NCI-H69 (cell line): ENCODE measurements around the gene VTCN1.

Source experiments
- DNase-seq: peaks from one replicate; lab custom pipeline; 2025; lab: John Stamatoyannopoulos, UW

The VTCN1 gene

DNA sequence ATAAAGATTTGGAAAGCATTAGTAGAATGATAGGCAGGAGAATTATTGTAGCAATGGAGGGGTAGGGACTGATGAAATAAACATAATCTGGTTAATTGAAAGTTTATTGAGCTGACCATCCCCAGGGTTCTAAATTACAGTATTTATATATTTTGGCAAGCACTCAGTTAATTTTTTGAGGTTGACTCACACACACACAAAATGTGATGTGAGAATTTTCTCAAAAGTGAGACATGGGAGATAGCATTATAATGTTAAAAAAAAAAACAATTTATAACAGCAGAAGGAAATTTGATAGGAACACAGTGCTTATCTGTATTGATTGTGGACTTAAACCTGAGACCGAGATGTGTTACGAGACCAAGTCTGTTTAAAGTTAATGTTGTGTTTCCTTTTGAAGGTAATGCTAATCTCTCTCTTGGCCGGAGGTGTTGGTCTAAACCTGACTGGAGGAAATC lies 113.7 kb downstream of the VTCN1 start:
- DNase-seq: peak; percentile 13

DNA sequence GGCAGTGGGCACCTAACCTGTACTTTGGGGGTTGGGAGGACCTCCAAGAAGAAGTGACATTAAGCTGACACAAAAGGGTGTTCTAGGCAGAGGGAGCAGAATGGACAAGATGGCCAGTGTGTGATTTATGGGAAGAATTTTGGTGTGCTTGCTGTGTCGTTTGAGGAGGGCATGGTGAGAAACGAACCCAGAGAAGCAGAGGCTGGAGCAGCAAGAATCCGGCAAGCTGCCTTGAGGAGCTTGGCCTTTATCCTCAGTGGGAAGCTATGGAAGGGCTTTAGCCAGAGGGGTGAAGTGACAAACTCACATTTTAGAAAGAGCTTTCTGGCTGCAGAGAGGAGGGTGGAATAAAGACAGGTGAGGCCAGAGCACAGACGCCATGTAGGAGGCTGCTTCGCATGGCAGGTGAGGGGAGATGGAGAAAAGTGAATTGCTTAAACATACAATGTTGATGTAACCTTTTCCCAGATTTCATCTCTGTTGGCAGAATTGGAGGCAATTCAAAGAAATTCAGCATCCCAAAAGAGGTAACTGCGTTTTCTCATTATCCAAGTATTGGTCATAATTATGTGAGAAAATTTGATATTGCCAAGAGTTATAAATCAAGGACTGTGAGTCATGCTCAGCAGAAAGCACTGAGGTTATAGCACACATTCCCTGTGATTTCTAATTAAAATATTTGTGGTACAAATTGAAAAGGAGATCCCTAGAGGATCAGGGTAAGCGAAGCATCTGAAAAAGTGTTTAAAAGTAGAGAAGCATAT lies 115.7 kb downstream of the VTCN1 start:
- DNase-seq: peak; percentile 36

DNA sequence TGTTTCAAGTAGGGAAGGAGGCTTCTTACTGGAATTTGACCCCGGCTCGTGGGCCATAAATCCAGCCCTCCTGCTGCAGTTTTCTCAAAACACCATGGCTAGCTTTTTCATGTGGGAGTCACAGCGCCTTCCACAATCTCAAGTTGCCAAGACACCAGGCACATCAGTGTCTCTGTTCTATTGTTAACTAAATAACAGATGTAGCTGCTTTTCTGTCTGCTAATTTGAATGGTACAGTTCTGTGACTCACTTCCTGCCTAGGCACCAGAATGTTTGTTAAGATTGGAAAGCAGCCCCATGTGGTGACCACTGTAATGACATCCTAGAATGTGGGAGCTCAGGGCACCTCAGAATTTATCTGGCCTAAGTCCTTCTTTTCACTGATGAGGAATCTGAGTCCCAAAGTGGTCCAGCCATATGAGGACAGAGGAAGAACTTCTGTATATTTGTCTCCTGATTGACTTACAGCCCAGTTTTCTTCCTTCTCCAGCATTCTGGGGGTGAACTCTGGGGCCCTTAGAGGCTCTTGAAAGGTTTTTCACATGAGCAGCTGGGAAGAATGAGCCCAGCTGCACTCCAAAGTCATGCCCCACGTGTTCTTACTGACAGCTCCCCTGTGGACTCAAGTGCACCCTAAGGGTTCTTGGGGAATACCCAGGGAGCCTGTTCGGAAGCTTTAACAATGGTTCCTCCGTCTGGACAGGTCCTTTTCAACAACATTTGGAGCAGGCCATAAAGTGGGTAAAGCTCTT lies 116.7 kb downstream of the VTCN1 start:
- DNase-seq: peak; percentile 87
